GM18508 (cell line): ENCODE data around the gene ANKRD33.

Source experiments
- ATAC-seq: cut with Tn5 transposase; IDR thresholded peaks from one replicate; pipeline ENCODE4 v1.9.1; 2021; ENCODE audit warnings: moderate number of reproducible peaks; ENCODE audit not compliant: insufficient read depth, unreplicated experiment

The ANKRD33 gene

DNA sequence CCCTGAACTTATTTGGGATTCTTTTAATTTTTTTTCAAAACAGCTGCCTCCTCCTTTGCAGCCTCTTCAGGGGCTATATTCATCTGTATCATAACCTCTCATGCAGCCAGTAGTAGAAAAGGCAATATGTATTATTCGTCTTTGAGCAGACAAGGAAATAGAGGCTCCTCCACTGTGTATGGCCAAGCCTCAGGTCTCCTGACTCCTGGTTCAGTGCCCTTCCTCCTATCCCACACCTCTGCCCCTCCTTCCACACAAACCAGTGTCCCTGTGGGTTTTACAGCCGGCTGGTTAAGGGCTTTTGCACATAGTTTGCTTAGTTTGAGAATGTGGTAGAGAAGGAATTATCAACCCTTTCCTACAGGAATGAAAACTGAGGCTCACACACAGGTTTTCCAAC is 10.6 kb downstream of the ANKRD33 start:
- no peak for ATAC-seq

DNA sequence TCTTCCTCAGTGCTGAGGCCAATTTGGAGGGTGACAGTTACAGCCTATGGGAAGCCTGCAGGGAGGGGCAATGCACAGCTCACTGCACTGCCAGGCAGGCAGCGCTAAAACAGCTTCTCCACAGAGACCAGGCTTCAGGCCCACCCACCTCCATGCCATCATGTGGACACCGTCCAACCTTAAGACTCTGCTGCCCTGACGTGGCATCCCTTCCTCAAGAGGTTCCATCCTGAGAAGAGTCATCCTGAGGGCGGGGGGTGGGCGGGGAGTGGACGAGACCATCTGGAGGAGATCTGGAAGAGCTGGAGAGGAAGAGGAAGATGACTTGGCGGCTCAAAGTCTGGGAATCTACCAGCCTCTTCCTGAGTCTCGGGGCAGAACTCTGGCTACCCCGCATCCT is 11.0 kb downstream of the ANKRD33 start:
- ATAC-seq, result no peak

DNA sequence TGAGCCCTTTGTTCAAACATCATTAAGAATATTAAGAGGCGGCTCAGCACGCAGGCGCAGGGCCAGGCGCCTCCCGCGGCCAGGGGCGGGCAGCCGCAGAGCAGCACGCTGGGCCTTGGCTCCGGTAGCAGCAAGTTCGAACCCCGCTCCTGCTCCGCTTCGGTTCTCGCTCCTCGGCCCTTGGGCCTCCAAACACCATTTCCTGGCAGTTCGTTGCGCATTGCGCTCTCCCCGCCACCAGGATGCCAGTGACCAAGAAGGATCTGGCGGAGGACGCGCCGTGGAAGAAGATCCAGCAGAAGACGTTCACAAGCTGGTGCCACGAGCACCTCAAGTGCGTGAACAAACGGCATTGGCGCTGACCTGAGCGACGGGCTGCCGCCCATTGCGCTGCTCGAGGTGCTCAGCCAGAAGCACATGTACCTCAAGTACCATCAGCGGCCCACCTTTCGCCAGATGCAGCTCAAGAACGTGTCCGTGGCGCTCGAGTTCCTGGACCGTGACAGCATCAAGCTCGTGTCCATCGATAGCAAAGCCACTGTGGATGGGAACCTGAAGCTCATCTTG is 12.5 kb downstream of the ANKRD33 start:
- no peak for ATAC-seq

DNA sequence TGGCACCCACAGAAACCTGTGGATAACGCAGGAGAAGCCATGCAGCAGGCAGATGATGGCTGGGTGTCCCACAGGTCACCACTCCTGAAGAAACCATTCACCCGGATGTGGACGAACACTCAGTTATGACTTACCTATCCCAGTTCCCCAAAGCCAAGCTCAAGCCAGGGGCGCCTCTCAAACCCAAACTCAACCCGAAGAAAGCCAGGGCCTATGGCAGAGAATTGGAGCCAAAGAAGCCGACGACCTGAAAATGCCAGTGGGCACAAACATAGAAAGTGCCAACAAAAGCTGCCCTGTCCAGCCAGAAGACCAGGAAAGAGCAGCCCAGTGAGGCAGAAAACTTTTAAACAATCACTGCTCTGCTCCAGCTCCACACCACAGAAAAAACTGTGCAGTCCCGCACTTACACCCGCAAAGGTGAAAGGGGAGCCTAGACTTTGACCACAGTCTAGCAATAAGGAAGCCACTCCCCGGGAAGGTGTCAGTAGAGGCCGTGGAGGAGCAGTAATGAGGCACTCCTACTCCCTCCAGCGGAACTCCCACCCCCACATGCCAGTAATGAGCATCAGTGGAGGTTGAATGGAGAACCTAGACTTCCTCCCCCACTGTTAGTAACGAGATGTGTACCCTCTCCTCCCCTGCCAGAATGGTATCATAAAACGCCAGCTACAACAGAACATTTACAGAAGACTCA is 13.4 kb downstream of the ANKRD33 start:
- ATAC-seq, result no peak

DNA sequence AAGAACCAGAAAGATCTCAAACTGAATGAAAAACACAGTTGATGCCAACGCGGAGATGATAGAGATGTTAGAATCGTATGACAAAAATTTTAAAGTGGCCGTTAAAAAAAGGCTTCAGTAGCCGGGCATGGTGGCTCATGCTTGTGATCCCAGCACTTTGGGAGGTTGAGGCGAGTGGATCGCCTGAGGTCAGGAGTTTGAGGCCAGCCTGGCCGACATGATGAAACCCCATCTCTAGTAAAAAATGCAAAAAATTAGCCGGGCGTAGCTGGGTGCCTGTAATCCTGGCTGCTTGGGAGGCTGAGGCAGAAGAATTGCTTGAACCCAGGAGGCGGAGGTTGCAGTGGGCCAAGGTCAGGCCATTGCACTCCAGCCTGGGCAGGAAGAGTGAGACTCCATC is 14.0 kb downstream of the ANKRD33 start:
- ATAC-seq, result no peak

DNA sequence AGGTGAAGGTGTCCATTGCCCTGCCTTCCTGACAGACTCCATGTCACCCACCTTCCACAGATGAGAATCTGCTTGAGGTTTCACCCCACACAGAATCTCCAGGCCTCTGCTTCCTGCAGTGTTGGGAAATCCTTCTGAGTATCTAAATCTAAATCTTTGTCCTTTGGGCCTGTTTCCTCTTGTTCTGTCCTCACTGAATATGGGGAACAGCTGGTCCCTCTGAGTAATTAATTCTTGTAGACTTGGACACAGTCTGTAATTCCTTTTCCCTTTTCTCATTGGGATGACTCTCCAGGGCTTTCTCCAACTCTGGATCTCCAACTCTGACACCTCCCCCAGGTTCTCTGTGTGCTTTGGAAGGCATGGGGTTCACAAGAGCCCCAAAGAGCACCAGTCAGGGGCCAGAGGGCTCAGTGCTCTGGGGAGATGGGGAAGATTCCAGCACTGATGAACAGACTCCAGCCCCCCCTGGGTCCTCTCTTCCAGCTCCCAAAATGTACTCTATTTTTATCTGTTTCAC is 17.1 kb downstream of the ANKRD33 start:
- no peak for ATAC-seq

DNA sequence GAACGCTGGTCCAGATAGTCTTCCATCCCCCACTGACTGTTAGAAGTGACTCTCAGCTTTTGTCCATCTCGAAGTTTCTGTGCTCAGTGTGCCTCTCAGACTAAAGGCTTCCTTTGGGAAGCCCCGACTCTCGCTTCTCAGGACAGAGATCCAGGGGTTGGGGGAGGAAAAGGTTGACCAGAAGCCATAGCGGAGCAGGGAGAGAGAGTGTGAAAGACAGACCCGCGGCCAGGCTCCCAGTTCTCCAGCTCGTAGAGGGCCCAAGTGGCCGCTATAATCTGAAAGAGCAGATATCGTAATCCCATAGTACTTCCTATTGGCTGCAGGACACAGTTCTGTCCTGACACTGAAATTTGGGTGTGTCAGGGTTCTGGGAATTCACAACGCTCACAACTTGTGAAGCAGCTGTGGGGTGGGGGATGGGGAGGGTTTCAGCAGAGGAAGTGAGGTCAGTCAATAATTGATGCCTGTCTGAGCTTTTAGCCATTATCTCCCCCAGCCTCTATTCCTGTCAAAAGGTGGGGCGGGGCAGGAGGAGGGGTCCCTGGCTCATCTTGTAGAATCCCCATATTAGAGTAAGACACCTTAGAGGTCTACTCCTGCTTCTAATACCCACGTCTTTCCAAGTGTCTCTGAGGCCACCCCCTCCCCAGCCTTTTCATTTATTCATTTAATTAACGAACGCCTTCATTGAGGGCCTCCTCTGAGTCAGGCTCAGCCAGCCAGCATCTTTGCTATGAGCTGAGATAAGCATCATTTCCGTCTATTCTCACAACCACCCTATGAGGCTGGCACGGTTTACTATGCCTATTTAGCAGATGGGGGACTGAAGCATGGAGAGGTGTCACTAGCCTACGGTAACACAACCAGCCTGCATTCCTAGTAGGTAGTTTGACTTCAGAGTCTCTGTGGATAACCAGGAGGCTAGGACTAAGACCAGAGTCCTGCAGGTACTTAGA is 17.8 kb downstream of the ANKRD33 start:
- no peak for ATAC-seq

DNA sequence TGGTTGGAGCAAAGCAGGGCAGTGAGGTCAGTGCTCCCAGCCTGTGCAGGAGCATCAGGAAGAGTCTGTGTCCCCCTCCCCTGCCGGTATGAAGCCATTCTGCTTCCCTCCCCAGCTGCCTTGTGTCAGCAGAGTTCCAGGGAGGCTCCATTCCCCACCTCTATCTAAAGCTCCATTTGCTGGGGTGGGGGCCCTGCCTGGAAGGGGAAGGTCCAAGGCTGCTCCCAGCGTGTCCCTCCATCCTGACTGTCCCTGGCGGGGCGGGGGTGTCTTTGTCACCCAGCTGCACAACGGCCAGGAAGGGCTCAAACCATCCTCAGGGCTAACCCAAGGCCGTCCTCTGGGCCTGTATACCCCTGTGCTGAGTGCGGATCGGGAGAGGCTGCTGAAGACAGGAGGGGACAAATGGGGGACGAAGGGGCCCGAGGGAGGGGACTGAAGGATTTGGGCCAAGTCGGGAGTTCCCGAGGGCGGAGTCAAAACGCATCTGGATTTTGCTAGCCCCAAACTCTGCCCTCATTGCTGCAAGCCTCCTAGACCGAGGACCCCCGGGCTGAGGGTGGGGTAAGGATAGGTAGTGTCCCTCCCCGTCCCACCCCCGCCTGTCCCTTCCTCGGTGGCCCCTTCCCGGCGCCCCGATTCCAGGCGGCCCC is 18.7 kb downstream of the ANKRD33 start:
- no peak for ATAC-seq

DNA sequence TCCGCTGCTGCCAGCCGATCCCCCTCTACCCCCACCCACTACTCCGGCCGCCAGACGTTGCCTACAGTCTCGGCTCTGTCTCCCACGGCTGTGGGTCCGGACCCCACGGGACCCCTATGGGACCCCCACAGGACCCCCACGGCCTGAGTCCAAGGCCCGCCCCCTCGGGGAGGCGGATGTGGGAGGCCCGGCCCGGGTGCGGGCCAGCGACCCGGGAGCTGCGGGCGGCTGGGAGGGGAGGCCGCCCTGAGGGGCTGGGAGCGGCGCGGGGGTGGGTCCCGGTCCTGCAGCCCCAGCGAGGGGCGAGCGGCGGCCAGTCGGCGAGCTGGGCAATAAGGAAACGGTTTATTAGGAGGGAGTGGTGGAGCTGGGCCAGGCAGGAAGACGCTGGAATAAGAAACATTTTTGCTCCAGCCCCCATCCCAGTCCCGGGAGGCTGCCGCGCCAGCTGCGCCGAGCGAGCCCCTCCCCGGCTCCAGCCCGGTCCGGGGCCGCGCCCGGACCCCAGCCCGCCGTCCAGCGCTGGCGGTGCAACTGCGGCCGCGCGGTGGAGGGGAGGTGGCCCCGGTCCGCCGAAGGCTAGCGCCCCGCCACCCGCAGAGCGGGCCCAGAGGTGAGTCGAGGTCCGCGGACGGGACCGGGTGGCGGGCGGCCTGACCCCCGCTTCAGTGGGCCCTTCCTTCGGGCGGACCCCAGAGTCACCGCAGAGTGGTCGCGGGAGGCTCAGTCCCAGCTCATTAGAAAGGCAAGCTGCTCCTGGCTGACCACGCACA is 19.4 kb downstream of the ANKRD33 start, which contains the start of gene ACVRL1:
ACVRL1 (plus strand) TSS at position 422 of the 773 bp plus-strand sequence. CDS start 4,971 bp downstream, outside the sequence.
- ATAC-seq, result no peak

DNA sequence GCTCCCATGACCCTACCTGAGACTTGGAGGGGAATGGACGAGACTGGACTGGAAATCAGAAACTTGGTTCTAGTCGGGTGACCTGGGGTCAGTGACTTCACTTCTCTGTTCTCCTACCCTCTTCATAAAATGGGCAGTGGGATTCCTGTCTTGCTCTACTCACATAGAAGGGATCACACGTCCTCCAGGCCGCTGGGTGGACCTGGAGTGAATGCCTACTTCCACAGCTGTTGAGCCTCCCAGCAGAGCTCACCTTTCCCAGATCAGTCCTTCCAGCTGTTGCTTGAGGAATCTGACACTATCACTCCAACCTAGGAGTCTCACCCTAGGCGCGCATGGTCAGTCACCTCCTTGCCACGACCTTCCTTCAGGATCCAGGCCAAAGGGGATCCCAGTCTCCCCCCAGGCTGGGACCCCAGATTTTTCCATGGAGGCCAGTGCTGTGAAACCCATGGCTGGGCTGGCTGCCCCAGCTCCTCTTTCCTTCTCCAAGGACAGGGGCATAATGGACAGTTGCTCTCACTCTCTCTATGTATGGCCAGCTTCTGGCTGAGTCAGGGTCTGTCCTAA is 20.0 kb downstream of the ANKRD33 start:
- no peak for ATAC-seq

DNA sequence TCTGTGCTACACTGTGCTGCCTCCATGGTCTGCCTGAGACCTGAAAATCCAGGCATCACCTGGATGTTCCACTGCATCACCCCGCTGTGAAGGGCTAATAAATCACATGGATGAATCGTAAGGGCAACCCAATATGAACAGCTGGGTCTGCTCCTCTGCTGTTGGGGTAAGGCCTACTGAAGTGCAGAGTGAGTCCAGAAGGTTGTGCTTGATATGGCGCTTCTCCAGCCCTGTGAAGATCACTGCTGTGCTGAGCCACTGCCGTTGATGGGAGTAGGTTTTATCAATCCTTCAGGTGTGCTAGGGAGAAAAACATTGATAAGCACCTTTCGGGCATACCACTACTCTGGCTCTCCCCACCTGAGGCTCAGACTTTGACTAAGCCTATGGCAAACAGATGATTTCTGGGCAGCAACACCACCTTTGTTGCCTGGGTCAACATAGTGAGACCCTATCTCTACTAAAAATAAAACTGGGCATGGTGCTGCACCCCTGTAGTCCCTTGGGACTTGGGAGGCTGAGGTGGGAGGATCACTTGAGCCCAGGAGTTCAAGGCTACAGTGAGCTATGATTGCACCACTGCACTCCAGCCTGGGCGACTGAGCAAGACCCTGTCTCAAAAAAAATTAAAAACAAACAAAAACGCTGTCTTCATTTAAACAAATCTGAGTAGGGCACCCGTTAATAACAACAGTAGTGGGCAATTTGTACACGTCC is 21.1 kb downstream of the ANKRD33 start:
- no peak for ATAC-seq

DNA sequence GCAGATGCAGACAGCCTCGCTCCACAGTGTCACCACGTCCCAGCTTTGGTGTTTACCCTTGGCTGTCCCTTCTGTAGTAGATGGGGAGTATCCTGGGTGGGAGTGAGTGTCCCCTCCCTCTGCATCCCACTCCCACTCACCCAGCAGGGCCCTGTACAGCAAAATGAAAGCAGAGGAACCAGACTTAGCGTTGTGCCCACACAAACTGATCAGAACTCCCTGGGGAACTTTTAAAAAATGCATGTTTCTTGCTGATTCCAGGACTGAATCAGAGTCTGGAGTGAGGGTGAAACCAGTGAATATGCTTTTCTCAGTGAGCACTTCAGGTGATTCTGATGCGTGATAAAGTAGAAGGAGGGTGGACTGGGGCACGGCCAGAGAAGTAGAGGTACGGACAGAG is 22.3 kb downstream of the ANKRD33 start:
- no peak for ATAC-seq

DNA sequence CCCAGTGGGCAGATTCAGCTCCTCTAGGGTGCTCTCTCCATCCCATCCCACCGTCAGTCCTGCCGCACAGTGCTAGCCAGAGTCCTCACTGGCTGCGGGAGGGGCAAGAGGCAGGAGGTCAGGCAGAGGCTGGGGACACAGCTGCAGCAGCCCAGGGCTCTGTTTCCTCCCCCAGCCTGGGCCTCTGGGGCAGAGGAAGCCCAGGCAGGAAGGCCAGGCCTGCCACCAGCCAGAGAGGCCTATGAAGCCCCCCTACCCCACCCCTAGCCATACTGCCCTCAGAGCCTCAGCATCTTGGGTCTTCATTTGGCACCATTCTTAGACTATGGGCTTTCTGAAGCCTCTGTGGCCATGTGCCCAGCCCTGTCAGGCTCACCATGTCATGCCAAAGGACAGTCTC is 22.8 kb downstream of the ANKRD33 start:
- ATAC-seq, result no peak

DNA sequence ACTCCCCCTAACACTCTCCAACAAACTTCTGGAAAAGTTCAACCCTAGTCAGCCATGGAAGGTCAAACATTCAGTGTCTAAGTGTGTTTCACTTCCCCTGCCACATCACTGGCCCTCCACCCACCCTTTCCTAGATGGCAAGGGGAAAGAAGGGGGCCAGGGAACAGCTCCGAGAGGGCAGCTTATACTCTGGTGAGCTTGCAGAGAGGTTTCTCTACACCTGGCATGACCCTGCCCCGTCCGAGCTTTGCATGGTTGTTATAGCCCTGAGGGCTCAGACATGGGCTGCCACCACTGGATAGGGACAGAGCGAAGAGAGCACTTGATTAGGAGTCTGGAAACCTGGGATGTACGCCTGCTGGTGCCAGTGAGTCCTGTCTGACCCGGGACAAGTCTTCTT is 23.4 kb downstream of the ANKRD33 start:
- ATAC-seq, result no peak

DNA sequence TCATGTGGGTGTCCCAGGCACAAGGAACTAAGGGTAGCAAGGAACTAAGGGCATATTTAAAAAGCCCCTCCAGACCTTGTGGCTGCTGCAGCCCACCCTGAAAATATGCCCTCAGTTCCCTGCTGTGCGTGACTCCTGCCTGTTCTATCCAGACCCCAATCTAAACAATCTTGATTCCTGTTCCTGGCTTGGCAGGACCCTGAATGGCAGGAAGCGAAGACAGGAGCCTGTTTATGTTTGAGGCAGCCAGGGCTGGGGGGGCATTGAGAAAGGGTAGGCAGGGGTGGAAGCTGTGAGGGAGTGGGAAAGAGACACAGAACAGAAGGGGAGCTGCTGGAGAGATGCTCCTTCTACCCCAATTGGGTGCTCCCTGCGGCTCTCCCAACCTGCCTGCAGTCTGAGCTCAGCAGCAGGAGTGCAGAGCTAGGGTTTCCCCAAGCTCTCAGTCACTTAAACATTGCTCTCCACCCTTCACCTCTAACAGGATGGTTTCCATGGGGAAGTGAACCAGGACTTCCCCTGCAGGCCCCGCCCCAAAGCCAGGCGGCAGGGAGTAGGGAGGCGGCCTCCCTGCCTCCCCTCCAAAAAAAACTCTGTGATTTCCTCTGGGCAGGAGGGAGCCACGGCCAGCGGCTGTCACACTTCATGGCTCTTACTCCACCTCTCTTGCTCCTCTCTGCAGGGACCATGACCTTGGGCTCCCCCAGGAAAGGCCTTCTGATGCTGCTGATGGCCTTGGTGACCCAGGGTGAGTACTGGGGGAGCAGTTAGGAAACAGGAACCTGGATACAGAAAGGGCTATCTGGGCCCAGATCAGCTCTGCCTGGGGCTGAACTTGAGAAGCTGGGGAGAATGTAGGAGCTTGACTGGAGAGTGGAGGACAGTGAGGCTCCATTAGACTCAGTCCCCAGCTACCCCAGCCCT is 24.1 kb downstream of the ANKRD33 start:
- ATAC-seq, result no peak

DNA sequence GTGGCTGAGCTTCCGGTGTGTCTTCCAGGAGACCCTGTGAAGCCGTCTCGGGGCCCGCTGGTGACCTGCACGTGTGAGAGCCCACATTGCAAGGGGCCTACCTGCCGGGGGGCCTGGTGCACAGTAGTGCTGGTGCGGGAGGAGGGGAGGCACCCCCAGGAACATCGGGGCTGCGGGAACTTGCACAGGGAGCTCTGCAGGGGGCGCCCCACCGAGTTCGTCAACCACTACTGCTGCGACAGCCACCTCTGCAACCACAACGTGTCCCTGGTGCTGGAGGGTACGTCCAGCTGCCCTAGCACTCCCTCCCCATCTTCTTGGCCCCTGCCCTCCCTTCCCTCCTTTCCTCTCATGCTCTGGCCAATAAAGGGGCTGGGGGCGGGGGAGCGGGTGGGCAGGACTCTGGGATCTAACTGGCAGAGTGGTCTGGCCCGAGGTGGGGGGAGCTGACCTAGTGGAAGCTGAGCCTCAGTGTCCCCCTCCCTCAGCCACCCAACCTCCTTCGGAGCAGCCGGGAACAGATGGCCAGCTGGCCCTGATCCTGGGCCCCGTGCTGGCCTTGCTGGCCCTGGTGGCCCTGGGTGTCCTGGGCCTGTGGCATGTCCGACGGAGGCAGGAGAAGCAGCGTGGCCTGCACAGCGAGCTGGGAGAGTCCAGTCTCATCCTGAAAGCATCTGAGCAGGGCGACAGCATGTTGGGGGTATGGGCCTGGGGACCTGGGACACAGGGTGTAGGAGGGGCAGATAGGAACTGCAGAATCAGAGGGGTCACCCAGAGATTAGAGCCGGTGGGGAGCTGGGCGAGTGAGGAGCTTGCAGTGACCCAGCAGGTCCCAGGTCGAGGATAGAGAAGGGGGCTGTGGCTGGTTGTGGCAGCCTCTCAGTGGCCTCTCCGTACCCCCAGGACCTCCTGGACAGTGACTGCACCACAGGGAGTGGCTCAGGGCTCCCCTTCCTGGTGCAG is 25.4 kb downstream of the ANKRD33 start:
- no peak for ATAC-seq
